HEK293 (cell line): ENCODE results near the gene CPNE2.
A peak's percentile ranks its signal among the peaks of the same experiment; 100 is the strongest.

Source experiments
- KLF1 ChIP-seq: fragments of 450-650 bp; formaldehyde crosslinking; IDR thresholded peaks from 2 replicates; pipeline ENCODE4 v1.5.1; 2016; ENCODE audit warnings: missing biosample characterization, missing genetic modification characterization
- MYNN ChIP-seq: fragments of 450-650 bp; formaldehyde crosslinking; IDR thresholded peaks from 2 replicates; pipeline ENCODE4 v1.5.1; 2016; ENCODE audit warnings: missing biosample characterization, missing genetic modification characterization, borderline replicate concordance
- SP7 ChIP-seq: fragments of 450-650 bp; formaldehyde crosslinking; IDR thresholded peaks from 2 replicates; pipeline ENCODE4 v1.5.1; 2016; ENCODE audit warnings: missing biosample characterization, missing genetic modification characterization
- ZBTB20 ChIP-seq: fragments of 450-650 bp; formaldehyde crosslinking; IDR thresholded peaks from 2 replicates; pipeline ENCODE4 v1.5.1; 2016; ENCODE audit warnings: missing biosample characterization, missing genetic modification characterization
- ZBTB8A ChIP-seq: fragments of 450-650 bp; formaldehyde crosslinking; IDR thresholded peaks from 2 replicates; pipeline ENCODE4 v1.5.1; 2016; ENCODE audit warnings: missing biosample characterization, missing genetic modification characterization
- ZNF221 ChIP-seq: fragments of 450-650 bp; formaldehyde crosslinking; IDR thresholded peaks from 2 replicates; pipeline ENCODE4 v1.5.1; 2017; ENCODE audit warnings: missing biosample characterization, missing genetic modification characterization, borderline replicate concordance
- ZNF335 ChIP-seq: fragments of 450-650 bp; formaldehyde crosslinking; conservative IDR thresholded peaks from 2 replicates; pipeline ENCODE4 v1.5.1; 2016; ENCODE audit warnings: missing biosample characterization, missing genetic modification characterization
- ZNF426 ChIP-seq: fragments of 450-650 bp; formaldehyde crosslinking; IDR thresholded peaks from 2 replicates; pipeline ENCODE4 v1.5.1; 2017; ENCODE audit warnings: missing biosample characterization, missing genetic modification characterization, mild to moderate bottlenecking, inconsistent platforms, moderate library complexity
- ZNF529 ChIP-seq: fragments of 450-650 bp; formaldehyde crosslinking; IDR thresholded peaks from 2 replicates; pipeline ENCODE4 v1.5.1; 2017; ENCODE audit warnings: missing genetic modification characterization, missing biosample characterization; ENCODE audit not compliant: insufficient replicate concordance
- ZNF544 ChIP-seq: fragments of 450-650 bp; formaldehyde crosslinking; IDR thresholded peaks from 2 replicates; pipeline ENCODE4 v1.5.0; 2017; ENCODE audit warnings: missing biosample characterization, missing genetic modification characterization
- ZNF777 ChIP-seq: fragments of 450-650 bp; formaldehyde crosslinking; IDR thresholded peaks from 2 replicates; pipeline ENCODE4 v1.5.1; 2017; ENCODE audit warnings: missing biosample characterization, missing genetic modification characterization, borderline replicate concordance
- ZNF837 ChIP-seq: fragments of 450-650 bp; formaldehyde crosslinking; IDR thresholded peaks from 2 replicates; pipeline ENCODE4 v1.5.1; 2016; ENCODE audit warnings: missing biosample characterization, missing genetic modification characterization
- ZSCAN16 ChIP-seq: fragments of 450-650 bp; formaldehyde crosslinking; IDR thresholded peaks from 2 replicates; pipeline ENCODE4 v1.5.1; 2016; ENCODE audit warnings: missing biosample characterization, missing genetic modification characterization
- TF ChIP-seq, protein P1 (sequence below): fragments of 450-650 bp; formaldehyde crosslinking; IDR thresholded peaks from 2 replicates; pipeline ENCODE4 v1.5.1; 2016; ENCODE audit warnings: missing biosample characterization, missing genetic modification characterization
- TF ChIP-seq, protein P2 (sequence below): fragments of 450-650 bp; formaldehyde crosslinking; IDR thresholded peaks from 2 replicates; pipeline ENCODE4 v1.5.1; 2016; ENCODE audit warnings: missing biosample characterization, missing genetic modification characterization
- TF ChIP-seq, protein P3 (sequence below): fragments of 450-650 bp; formaldehyde crosslinking; IDR thresholded peaks from 2 replicates; pipeline ENCODE4 v1.5.1; 2016; ENCODE audit warnings: missing biosample characterization, missing genetic modification characterization
- TF ChIP-seq, protein P4 (sequence below): fragments of 450-650 bp; formaldehyde crosslinking; IDR thresholded peaks from 2 replicates; pipeline ENCODE4 v1.5.1; 2016; ENCODE audit warnings: missing biosample characterization, missing genetic modification characterization
- TF ChIP-seq, protein P5 (sequence below): fragments of 450-650 bp; formaldehyde crosslinking; IDR thresholded peaks from 2 replicates; pipeline ENCODE4 v1.5.1; 2016; ENCODE audit warnings: missing biosample characterization, missing genetic modification characterization
- TF ChIP-seq, protein P6 (sequence below): fragments of 450-650 bp; formaldehyde crosslinking; conservative IDR thresholded peaks from 2 replicates; pipeline ENCODE4 v1.5.1; 2016; ENCODE audit warnings: low read depth, missing biosample characterization, missing genetic modification characterization

CPNE2 gene

DNA sequence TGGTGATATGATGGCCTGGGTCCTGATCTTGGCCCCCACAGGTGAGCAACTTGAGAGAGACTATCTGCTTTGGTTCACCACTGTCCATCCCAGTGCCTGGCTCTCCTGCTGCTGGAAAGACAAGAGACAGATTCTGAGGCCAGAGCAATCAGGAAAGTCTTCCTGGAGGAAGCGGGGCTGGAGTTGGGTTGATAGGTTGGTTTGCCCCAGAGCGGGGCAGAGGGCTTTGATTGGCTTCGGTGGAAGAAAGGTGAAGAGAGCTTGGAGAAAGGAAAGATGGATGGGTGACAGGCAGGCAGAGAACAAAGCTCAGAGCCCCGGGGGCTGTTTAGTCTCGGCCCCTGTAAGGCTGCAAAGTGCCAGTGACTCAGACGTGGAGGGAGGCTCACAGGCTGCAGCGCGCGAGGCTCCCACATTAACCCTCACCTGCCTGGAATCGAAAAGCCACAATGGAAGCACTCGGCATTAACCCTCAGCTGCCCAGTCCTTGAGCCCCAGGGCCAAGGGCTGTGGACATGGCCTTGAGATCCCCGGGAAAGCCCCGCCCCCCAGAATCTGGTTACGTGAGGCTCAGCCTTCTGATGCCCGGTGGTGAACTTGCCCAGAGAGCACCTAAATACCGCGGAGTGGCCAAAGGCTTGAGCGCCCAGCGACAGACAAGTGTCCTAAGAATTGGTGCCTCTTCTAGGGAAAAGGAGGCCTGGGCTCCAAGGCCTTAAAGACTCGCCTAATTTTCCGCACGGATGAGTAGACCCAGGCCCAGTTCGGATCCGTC lies 996 bp upstream of the CPNE2 start (continued):
- TF ChIP-seq, protein P1, sequence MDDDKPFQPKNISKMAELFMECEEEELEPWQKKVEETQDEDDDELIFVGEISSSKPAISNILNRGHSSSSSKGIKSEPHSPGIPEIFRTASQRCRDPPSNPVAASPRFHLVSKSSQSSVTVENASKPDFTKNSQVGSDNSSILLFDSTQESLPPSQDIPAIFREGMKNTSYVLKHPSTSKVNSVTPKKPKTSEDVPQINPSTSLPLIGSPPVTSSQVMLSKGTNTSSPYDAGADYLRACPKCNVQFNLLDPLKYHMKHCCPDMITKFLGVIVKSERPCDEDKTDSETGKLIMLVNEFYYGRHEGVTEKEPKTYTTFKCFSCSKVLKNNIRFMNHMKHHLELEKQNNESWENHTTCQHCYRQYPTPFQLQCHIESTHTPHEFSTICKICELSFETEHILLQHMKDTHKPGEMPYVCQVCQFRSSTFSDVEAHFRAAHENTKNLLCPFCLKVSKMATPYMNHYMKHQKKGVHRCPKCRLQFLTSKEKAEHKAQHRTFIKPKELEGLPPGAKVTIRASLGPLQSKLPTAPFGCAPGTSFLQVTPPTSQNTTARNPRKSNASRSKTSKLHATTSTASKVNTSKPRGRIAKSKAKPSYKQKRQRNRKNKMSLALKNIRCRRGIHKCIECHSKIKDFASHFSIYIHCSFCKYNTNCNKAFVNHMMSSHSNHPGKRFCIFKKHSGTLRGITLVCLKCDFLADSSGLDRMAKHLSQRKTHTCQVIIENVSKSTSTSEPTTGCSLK (tag by site-specific recombination) = no peak
- TF ChIP-seq ZBTB20 (tag by site-specific recombination) (peak; percentile 77), MYNN (no peak), KLF1 (tag by site-specific recombination) (no peak), ZNF544 (tag by site-specific recombination) (no peak), ZNF426 (tag by site-specific recombination) (no peak), ZNF837 (tag by site-specific recombination) (no peak), ZNF777 (tag by site-specific recombination) (no peak), SP7 (peak; percentile 55), ZNF335 (tag by site-specific recombination) (no peak), ZBTB8A (tag by site-specific recombination) (peak; percentile 56; the same call in 1 of the 2 replicates), ZSCAN16 (tag by site-specific recombination) (no peak), ZNF221 (tag by site-specific recombination) (no peak), ZNF529 (tag by site-specific recombination) (no peak)
- TF ChIP-seq, protein P2, sequence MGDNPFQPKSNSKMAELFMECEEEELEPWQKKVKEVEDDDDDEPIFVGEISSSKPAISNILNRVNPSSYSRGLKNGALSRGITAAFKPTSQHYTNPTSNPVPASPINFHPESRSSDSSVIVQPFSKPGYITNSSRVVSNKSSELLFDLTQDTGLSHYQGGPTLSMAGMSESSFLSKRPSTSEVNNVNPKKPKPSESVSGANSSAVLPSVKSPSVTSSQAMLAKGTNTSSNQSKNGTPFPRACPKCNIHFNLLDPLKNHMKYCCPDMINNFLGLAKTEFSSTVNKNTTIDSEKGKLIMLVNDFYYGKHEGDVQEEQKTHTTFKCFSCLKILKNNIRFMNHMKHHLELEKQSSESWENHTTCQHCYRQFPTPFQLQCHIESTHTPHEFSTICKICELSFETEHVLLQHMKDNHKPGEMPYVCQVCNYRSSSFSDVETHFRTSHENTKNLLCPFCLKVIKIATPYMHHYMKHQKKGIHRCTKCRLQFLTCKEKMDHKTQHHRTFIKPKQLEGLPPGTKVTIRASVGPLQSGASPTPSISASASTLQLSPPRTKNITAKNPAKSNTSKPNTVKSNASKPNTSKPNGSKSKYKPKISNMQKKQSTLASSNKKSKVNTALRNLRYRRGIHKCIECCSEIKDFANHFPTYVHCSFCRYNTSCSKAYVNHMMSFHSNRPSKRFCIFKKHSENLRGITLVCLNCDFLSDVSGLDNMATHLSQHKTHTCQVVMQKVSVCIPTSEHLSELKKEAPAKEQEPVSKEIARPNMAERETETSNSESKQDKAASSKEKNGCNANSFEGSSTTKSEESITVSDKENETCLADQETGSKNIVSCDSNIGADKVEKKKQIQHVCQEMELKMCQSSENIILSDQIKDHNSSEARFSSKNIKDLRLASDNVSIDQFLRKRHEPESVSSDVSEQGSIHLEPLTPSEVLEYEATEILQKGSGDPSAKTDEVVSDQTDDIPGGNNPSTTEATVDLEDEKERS (tag by site-specific recombination) = no peak
- TF ChIP-seq, protein P3, sequence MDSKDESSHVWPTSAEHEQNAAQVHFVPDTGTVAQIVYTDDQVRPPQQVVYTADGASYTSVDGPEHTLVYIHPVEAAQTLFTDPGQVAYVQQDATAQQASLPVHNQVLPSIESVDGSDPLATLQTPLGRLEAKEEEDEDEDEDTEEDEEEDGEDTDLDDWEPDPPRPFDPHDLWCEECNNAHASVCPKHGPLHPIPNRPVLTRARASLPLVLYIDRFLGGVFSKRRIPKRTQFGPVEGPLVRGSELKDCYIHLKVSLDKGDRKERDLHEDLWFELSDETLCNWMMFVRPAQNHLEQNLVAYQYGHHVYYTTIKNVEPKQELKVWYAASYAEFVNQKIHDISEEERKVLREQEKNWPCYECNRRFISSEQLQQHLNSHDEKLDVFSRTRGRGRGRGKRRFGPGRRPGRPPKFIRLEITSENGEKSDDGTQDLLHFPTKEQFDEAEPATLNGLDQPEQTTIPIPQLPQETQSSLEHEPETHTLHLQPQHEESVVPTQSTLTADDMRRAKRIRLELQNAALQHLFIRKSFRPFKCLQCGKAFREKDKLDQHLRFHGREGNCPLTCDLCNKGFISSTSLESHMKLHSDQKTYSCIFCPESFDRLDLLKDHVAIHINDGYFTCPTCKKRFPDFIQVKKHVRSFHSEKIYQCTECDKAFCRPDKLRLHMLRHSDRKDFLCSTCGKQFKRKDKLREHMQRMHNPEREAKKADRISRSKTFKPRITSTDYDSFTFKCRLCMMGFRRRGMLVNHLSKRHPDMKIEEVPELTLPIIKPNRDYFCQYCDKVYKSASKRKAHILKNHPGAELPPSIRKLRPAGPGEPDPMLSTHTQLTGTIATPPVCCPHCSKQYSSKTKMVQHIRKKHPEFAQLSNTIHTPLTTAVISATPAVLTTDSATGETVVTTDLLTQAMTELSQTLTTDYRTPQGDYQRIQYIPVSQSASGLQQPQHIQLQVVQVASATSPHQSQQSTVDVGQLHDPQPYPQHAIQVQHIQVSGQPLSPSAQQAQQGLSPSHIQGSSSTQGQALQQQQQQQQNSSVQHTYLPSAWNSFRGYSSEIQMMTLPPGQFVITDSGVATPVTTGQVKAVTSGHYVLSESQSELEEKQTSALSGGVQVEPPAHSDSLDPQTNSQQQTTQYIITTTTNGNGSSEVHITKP = peak; percentile 44
- TF ChIP-seq, protein P4, sequence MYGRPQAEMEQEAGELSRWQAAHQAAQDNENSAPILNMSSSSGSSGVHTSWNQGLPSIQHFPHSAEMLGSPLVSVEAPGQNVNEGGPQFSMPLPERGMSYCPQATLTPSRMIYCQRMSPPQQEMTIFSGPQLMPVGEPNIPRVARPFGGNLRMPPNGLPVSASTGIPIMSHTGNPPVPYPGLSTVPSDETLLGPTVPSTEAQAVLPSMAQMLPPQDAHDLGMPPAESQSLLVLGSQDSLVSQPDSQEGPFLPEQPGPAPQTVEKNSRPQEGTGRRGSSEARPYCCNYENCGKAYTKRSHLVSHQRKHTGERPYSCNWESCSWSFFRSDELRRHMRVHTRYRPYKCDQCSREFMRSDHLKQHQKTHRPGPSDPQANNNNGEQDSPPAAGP (tag by site-specific recombination) = 0 out of 2 replicates have a peak, but pooled peaks have one; percentile 30
- TF ChIP-seq, protein P5, sequence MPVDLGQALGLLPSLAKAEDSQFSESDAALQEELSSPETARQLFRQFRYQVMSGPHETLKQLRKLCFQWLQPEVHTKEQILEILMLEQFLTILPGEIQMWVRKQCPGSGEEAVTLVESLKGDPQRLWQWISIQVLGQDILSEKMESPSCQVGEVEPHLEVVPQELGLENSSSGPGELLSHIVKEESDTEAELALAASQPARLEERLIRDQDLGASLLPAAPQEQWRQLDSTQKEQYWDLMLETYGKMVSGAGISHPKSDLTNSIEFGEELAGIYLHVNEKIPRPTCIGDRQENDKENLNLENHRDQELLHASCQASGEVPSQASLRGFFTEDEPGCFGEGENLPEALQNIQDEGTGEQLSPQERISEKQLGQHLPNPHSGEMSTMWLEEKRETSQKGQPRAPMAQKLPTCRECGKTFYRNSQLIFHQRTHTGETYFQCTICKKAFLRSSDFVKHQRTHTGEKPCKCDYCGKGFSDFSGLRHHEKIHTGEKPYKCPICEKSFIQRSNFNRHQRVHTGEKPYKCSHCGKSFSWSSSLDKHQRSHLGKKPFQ = no peak
- TF ChIP-seq, protein P6, sequence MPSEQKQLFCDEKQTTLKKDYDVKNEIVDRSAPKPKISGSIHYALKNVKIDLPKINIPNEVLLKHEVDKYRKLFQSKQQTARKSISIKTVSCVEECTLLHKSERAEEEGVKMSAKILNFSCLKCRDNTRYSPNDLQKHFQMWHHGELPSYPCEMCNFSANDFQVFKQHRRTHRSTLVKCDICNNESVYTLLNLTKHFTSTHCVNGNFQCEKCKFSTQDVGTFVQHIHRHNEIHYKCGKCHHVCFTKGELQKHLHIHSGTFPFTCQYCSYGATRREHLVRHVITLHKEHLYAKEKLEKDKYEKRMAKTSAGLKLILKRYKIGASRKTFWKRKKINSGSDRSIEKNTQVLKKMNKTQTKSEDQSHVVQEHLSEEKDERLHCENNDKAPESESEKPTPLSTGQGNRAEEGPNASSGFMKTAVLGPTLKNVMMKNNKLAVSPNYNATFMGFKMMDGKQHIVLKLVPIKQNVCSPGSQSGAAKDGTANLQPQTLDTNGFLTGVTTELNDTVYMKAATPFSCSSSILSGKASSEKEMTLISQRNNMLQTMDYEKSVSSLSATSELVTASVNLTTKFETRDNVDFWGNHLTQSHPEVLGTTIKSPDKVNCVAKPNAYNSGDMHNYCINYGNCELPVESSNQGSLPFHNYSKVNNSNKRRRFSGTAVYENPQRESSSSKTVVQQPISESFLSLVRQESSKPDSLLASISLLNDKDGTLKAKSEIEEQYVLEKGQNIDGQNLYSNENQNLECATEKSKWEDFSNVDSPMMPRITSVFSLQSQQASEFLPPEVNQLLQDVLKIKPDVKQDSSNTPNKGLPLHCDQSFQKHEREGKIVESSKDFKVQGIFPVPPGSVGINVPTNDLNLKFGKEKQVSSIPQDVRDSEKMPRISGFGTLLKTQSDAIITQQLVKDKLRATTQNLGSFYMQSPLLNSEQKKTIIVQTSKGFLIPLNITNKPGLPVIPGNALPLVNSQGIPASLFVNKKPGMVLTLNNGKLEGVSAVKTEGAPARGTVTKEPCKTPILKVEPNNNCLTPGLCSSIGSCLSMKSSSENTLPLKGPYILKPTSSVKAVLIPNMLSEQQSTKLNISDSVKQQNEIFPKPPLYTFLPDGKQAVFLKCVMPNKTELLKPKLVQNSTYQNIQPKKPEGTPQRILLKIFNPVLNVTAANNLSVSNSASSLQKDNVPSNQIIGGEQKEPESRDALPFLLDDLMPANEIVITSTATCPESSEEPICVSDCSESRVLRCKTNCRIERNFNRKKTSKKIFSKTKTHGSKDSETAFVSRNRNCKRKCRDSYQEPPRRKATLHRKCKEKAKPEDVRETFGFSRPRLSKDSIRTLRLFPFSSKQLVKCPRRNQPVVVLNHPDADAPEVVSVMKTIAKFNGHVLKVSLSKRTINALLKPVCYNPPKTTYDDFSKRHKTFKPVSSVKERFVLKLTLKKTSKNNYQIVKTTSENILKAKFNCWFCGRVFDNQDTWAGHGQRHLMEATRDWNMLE (tag by site-specific recombination) = no peak
